Stimulated activated CD8-positive, alpha-beta memory T cell treated with anti-CD3 and anti-CD28 coated beads, Interleukin-7, amount 100 ng/mL, for 4 hours (primary cell): Measurements from ENCODE around the gene MAST3.

Experiments
- DNase-seq, 2 donors: peaks; one replicate each; pipeline ENCODE4 v3.0.0-alpha.2; 2020; ENCODE audit warnings: low read depth in 2 of 2

MAST3 gene

GRCh38 chr19:18135712-18136584 is 38.4 kb downstream of the MAST3 start:
- no peak for DNase-seq

- no peak for DNase-seq
Observed at GRCh38 chr19:18137242-18137641, 39.7 kb downstream of the MAST3 start.

GRCh38 chr19:18137657-18138339 is 40.2 kb downstream of the MAST3 start:
- DNase-seq: no peak

GRCh38 chr19:18140473-18140872 is 42.9 kb downstream of the MAST3 start:
- no peak for DNase-seq

GRCh38 chr19:18141031-18141430 is 43.5 kb downstream of the MAST3 start:
- no peak for DNase-seq

GRCh38 chr19:18143902-18144301 is 46.3 kb downstream of the MAST3 start:
- DNase-seq: no peak

- no peak for DNase-seq
Observed at GRCh38 chr19:18144361-18144760, 46.8 kb downstream of the MAST3 start.

GRCh38 chr19:18144906-18145305 is 47.3 kb downstream of the MAST3 start:
- no peak for DNase-seq

- DNase-seq: no peak
Observed at GRCh38 chr19:18145391-18145999, 47.9 kb downstream of the MAST3 start.

- no peak for DNase-seq
Observed at GRCh38 chr19:18147396-18147795, 49.8 kb downstream of the MAST3 start.

GRCh38 chr19:18149596-18149975 is 52.0 kb downstream of the MAST3 start:
- no peak for DNase-seq

- no peak for DNase-seq
Observed at GRCh38 chr19:18150776-18151624, 53.4 kb downstream of the MAST3 start.

GRCh38 chr19:18152442-18152816 is 54.9 kb downstream of the MAST3 start:
- peak; percentile 89 to 92 for DNase-seq

- DNase-seq: peak; percentile 98 to 99
Observed at GRCh38 chr19:18152817-18153555, 55.4 kb downstream of the MAST3 start, which contains the start of gene PIK3R2. TSS of gene PIK3R2 (plus strand) at chr19:18153163. CDS start at chr19:18155880, 2,717 bp downstream.

GRCh38 chr19:18153556-18154134 is 56.1 kb downstream of the MAST3 start:
- DNase-seq: no peak

GRCh38 chr19:18155095-18156087 is 57.8 kb downstream of the MAST3 start:
- DNase-seq: no peak

GRCh38 chr19:18156268-18156667 is 58.7 kb downstream of the MAST3 start:
- DNase-seq: no peak

- DNase-seq: no peak
Observed at GRCh38 chr19:18156841-18157464, 59.4 kb downstream of the MAST3 start.
